Trophoblast cell (in vitro differentiated cells and primary cell): ENCODE measurements around the gene ZBTB1.
"Not testable (repeated sequence)": the region's sequence is repeated elsewhere in the genome, so short reads cannot be mapped to it uniquely, and the experiment has no call there.

Experiments used
- DNase-seq, 2 donors: peaks; one replicate each; pipeline ENCODE4 v3.0.0-alpha.2; 2016
- H2AFZ ChIP-seq: 2 replicates; pipeline ENCODE4 v1.6.1; 2013; ENCODE audit warnings: low read length, moderate library complexity, mild to moderate bottlenecking; ENCODE audit not compliant: insufficient read depth, poor library complexity
- H2AK5ac ChIP-seq: 2 replicates; pipeline ENCODE4 v1.6.1; 2013; ENCODE audit warnings: mild to moderate bottlenecking, low read length
- H2BK120ac ChIP-seq: 2 replicates; pipeline ENCODE4 v1.6.1; 2013; ENCODE audit warnings: low read length, mild to moderate bottlenecking, moderate library complexity; ENCODE audit not compliant: insufficient read depth, poor library complexity
- H2BK12ac ChIP-seq: 2 replicates; pipeline ENCODE4 v1.6.1; 2013; ENCODE audit warnings: mild to moderate bottlenecking, low read length, moderate library complexity
- H2BK5ac ChIP-seq: 2 replicates; pipeline ENCODE4 v1.6.1; 2013; ENCODE audit warnings: low read length, low read depth, moderate library complexity, mild to moderate bottlenecking; ENCODE audit not compliant: poor library complexity
- H3K14ac ChIP-seq: 2 replicates; pipeline ENCODE4 v1.6.1; 2013; ENCODE audit warnings: mild to moderate bottlenecking, low read length
- H3K18ac ChIP-seq: 2 replicates; pipeline ENCODE4 v1.6.1; 2013; ENCODE audit warnings: mild to moderate bottlenecking, low read length
- H3K23ac ChIP-seq: 2 replicates; pipeline ENCODE4 v1.6.1; 2013; ENCODE audit warnings: low read length
- H3K27ac ChIP-seq: 2 replicates; pipeline ENCODE4 v1.5.1; 2013; ENCODE audit warnings: low read depth, mild to moderate bottlenecking, inconsistent platforms, low read length, moderate library complexity
- H3K27me3 ChIP-seq: 2 replicates; pipeline ENCODE4 v1.6.1; 2013; ENCODE audit warnings: inconsistent platforms, mild to moderate bottlenecking, low read length, moderate library complexity; ENCODE audit not compliant: insufficient read depth
- H3K36me3 ChIP-seq, 2 experiments: 1 replicate in 1 of 2; 2 replicates in 1 of 2; pipeline ENCODE4 v1.6.1; 2013; ENCODE audit warnings: low read length in 2 of 2, mild to moderate bottlenecking in 2 of 2, moderate library complexity in 1 of 2; ENCODE audit not compliant: insufficient read depth in 2 of 2, control insufficient read depth in 1 of 2
- H3K4ac ChIP-seq: 2 replicates; pipeline ENCODE4 v1.6.1; 2013; ENCODE audit warnings: low read depth, mild to moderate bottlenecking, low read length, moderate library complexity
- H3K4me1 ChIP-seq, 2 experiments: 1 replicate in 1 of 2; 2 replicates in 1 of 2; pipeline ENCODE4 v1.6.1; 2013; ENCODE audit warnings: low read length in 2 of 2, mild to moderate bottlenecking in 2 of 2, moderate library complexity in 1 of 2; ENCODE audit not compliant: insufficient read depth in 2 of 2, control insufficient read depth in 1 of 2
- H3K4me2 ChIP-seq: 2 replicates; pipeline ENCODE4 v1.6.1; 2013; ENCODE audit warnings: inconsistent platforms, mild to moderate bottlenecking, low read length, moderate library complexity
- H3K4me3 ChIP-seq: 2 replicates; pipeline ENCODE4 v1.5.1; 2013; ENCODE audit warnings: mild to moderate bottlenecking, low read depth, low read length, inconsistent platforms
- H3K79me1 ChIP-seq: one replicate; pipeline ENCODE4 v1.6.1; 2013; ENCODE audit warnings: low read length
- H3K79me2 ChIP-seq: 2 replicates; pipeline ENCODE4 v1.6.1; 2013; ENCODE audit warnings: low read length, mild to moderate bottlenecking; ENCODE audit not compliant: control insufficient read depth, insufficient read depth, poor library complexity
- H3K9ac ChIP-seq: 2 replicates; pipeline ENCODE4 v1.6.1; 2013; ENCODE audit warnings: mild to moderate bottlenecking, low read length
- H3K9me3 ChIP-seq: 2 replicates; pipeline ENCODE4 v1.6.1; 2013; ENCODE audit warnings: low read depth, mild to moderate bottlenecking, control low read depth, inconsistent platforms, low read length; ENCODE audit not compliant: insufficient read depth
- H4K12ac ChIP-seq: 2 replicates; pipeline ENCODE4 v1.6.1; 2013; ENCODE audit warnings: low read depth, mild to moderate bottlenecking, low read length, moderate library complexity
- H4K8ac ChIP-seq: 2 replicates; pipeline ENCODE4 v1.6.1; 2013; ENCODE audit warnings: low read depth, mild to moderate bottlenecking, low read length, moderate library complexity
- H4K91ac ChIP-seq: one replicate; pipeline ENCODE4 v1.6.1; 2013; ENCODE audit warnings: low read depth, mild to moderate bottlenecking, low read length, moderate library complexity
- WGBS: extraction: QIAGEN DNeasy Blood & Tissue Kit; methylation state at CpG from one replicate; pipeline ENCODE4 v1.1.7; 2013; ENCODE audit warnings: missing lambda C conversion rate; ENCODE audit not compliant: insufficient read length, insufficient coverage; ENCODE audit errors: extremely low coverage; 5-methylcytosine and 5-hydroxymethylcytosine counted together

ZBTB1 gene

DNA sequence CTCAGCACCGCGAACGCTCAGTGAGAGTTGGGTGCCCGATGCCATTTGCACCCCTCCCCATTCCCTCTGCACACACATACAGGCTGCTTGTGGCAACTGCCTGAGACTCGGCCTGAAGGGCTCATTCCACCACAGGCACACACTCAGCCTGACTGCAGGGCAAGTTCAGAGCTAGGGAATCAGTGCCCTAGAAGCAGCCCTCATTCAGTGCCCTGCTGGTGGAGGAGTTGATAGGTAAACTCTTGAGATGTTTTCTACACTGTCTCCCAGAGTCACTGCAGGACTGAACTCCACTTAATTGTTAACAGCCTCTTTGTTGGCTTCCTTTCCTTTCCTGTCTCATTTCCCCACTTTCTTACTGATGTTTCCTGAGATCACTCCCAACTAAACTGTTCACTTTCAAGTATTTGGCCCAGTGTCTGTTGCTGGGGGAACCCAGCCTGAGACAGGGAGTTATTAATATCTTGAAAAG is 62.1 kb downstream of the ZBTB1 start:
- Histone ChIP-seq H3K36me3 (no peaks in the 10 kb centered on the region), H2BK12ac (peak overlapping the region; percentile 97), H3K4me3 (no peak overlapping the region), H3K14ac (peak overlapping the region; percentile 91), H3K79me1 (peaks cover 15% of the 10 kb centered on the region), H3K23ac (no peak overlapping the region), H2AK5ac (peak overlapping the region; percentile 65), H4K91ac (peak overlapping the region; percentile 78), H3K9me3 (no peaks in the 10 kb centered on the region), H3K27me3 (no peaks in the 10 kb centered on the region), H3K4me2 (no peak overlapping the region), H3K27ac (peak overlapping the region; percentile 23), H3K4me1 (peaks cover 6 to 7% of the 10 kb centered on the region in 2 experiments), H3K4ac (peak overlapping the region; percentile 66), H4K8ac (peak overlapping the region; percentile 64), H4K12ac (peak overlapping the region; percentile 39), H2AFZ (peak overlapping the region; percentile 32), H3K9ac (no peak overlapping the region), H2BK5ac (no peak overlapping the region), H3K18ac (peak overlapping the region; percentile 21), H2BK120ac (peak overlapping the region; percentile 82), H3K79me2 (no peaks in the 10 kb centered on the region)
- DNase-seq = peak in 1 of 2 donors; percentile 41
- WGBS = no CpG with 5 or more reads among the region's 5 CpGs

- H3K36me3 ChIP-seq = no peaks in the 10 kb centered on the region
- H3K14ac ChIP-seq = no peak overlapping the region
- no peaks in the 10 kb centered on the region for H3K9me3 ChIP-seq
- no peak overlapping the region for H3K18ac ChIP-seq
- H2BK5ac ChIP-seq = no peak overlapping the region
- DNase-seq = peak; percentile 80 to 92
- H3K4me3 ChIP-seq = no peak overlapping the region
- H3K79me1 ChIP-seq = peaks cover 11% of the 10 kb centered on the region
- H3K27me3 ChIP-seq = no peaks in the 10 kb centered on the region
- H4K12ac ChIP-seq = no peak overlapping the region
- no peak overlapping the region for H3K23ac ChIP-seq
- no peak overlapping the region for H2AFZ ChIP-seq
- no peak overlapping the region for H3K9ac ChIP-seq
- WGBS = no CpG with 5 or more reads among the region's 3 CpGs
- no peak overlapping the region for H3K4me2 ChIP-seq
- no peak overlapping the region for H3K4ac ChIP-seq
- H3K4me1 ChIP-seq = peaks cover 6 to 7% of the 10 kb centered on the region in 2 experiments
- no peak overlapping the region for H2BK120ac ChIP-seq
- no peak overlapping the region for H2BK12ac ChIP-seq
- no peak overlapping the region for H2AK5ac ChIP-seq
- H3K27ac ChIP-seq = peak overlapping the region; percentile 62
- no peaks in the 10 kb centered on the region for H3K79me2 ChIP-seq
- no peak overlapping the region for H4K8ac ChIP-seq
- no peak overlapping the region for H4K91ac ChIP-seq
Observed at GRCh38 chr14:64569138-64569631, 64.6 kb downstream of the ZBTB1 start.

- peak overlapping the region; percentile 71 for H2BK120ac ChIP-seq
- H2BK5ac ChIP-seq = peak overlapping the region; percentile 76
- H3K4ac ChIP-seq = peak overlapping the region; percentile 25
- H3K9ac ChIP-seq, H3K4me3 ChIP-seq, H3K14ac ChIP-seq, H3K27me3 ChIP-seq, H3K36me3 ChIP-seq, H4K8ac ChIP-seq, DNase-seq, H2AFZ ChIP-seq, H3K23ac ChIP-seq, H3K79me2 ChIP-seq, H3K4me1 ChIP-seq, H4K12ac ChIP-seq, H3K4me2 ChIP-seq, H3K9me3 ChIP-seq: not testable (repeated sequence)
- peak overlapping the region; percentile 84 for H4K91ac ChIP-seq
- peak overlapping the region; percentile 96 for H2BK12ac ChIP-seq
- H3K18ac ChIP-seq = peak overlapping the region; percentile 44
- WGBS = no CpG with 5 or more reads among the region's 7 CpGs
- H3K27ac ChIP-seq = peak overlapping the region; percentile 63
- H3K79me1 ChIP-seq = peaks cover 11% of the 10 kb centered on the region
- H2AK5ac ChIP-seq = peak overlapping the region; percentile 50
Observed at GRCh38 chr14:64569646-64570045, 65.1 kb downstream of the ZBTB1 start.

DNA sequence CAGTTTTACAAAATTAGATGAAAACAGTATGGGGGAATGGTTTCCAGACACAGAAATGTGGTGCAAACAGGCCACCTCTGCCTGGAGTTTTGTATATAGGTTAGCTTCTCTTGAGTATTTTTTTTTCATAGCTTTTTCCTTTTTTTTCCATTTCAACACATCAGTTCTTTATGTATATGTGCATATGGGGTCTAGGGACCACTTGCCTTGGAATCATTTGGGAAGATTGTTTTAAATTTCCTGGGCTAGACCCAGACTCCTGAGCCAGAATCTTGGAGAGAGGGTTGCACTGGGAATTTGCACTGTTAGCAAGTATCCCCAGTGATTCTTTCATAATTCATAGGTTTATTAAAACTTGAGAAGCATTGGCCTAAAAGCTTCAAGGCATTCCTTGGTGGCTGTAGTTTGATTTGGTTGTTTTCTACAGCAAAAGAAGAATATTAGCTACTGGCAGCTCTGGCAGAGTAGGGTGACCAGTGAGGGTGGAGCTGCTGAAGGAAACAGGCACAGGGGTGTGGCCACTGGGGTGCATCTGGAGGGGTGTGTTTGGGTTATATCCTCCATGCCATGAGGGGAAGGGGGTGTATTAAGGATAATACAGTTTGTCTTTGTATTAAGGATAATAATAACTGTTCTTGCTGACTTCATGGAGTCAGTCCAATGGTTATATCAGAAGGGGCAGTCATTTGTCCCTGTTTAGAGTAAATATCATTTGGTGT is 68.0 kb downstream of the ZBTB1 start:
- Histone ChIP-seq H2BK120ac (no peak overlapping the region), H4K8ac (no peak overlapping the region), H3K4ac (no peak overlapping the region), H3K79me2 (no peaks in the 10 kb centered on the region), H2AK5ac (no peak overlapping the region), H3K4me3 (no peak overlapping the region), H3K36me3 (no peaks in the 10 kb centered on the region), H3K27ac (no peak overlapping the region), H3K9me3 (no peaks in the 10 kb centered on the region), H3K18ac (no peak overlapping the region), H3K27me3 (no peaks in the 10 kb centered on the region), H4K91ac (no peak overlapping the region), H4K12ac (no peak overlapping the region), H2AFZ (no peak overlapping the region), H3K14ac (no peak overlapping the region), H2BK5ac (no peak overlapping the region), H3K9ac (no peak overlapping the region), H3K79me1 (peaks cover 9% of the 10 kb centered on the region), H3K4me1 (peaks cover 3 to 4% of the 10 kb centered on the region in 2 experiments), H3K4me2 (no peak overlapping the region), H3K23ac (no peak overlapping the region), H2BK12ac (no peak overlapping the region)
- no peak for DNase-seq
